Measurements from ENCODE around the gene SF3B2. TPM values are rescaled to one million over a fixed set of nuclear protein-coding genes. Genes with fewer than 3 reads are reported as not detected.

Gene SF3B2
- total and polyA plus RNA-seq, 10 donors = 77.5 to 195 (median 147) TPM

GRCh38 chr11:66004186-66004585 is 48.0 kb upstream of the SF3B2 start:
- Histone ChIP-seq H3K27me3 (replicated peaks in 1 of 7) (no peaks in the 10 kb centered on the region), H3K4me1 (peaks cover 12 to 41% (median 30%) of the 10 kb centered on the region in 6 donors), H3K27ac (no peak overlapping the region), H3K36me3 (peaks cover 0 to 46% (median 32%) of the 10 kb centered on the region in 6 donors), H3K4me3 (no peak overlapping the region), H3K9me3 (no peaks in the 10 kb centered on the region)
- no peak for DNase-seq
- WGBS, 5 donors = 80 to 91% (median 86%) methylated on average over 3 to 4 of the region's 4 CpGs
- TF ChIP-seq POLR2AphosphoS5 (IDR thresholded peaks at IDR 0.05) (no peak), POLR2A (IDR thresholded peaks at IDR 0.05) (no peak), CTCF (IDR thresholded peaks at IDR 0.05 in 8 of 11, conservative IDR thresholded peaks at IDR 0.05 in 3 of 11) (no peak)
- intact Hi-C loops (cut with DNase I; ENCODE audit: low total_unique reads) = no loop called here

- intact Hi-C loops (cut with DNase I; ENCODE audit: low total_unique reads) = no loop called here
- peaks cover 0 to 9% (median under 1%) of the 10 kb centered on the region in 7 donors for H3K27me3 ChIP-seq (replicated peaks in 1 of 7)
These were observed 45.9 kb upstream of the SF3B2 start for GRCh38 chr11:66006134-66006890.

GRCh38 chr11:66006891-66007176 is 45.3 kb upstream of the SF3B2 start:
- Histone ChIP-seq H3K9me3 (no peaks in the 10 kb centered on the region), H3K36me3 (peaks cover 0 to 32% (median 21%) of the 10 kb centered on the region in 6 donors), H3K4me3 (no peak overlapping the region), H3K27me3 (replicated peaks in 1 of 7) (peaks cover 3 to 14% (median 6%) of the 10 kb centered on the region in 7 donors), H3K27ac (peak overlapping the region in 1 of 8 donors; percentile 1), H3K4me1 (peaks cover 10 to 20% (median 15%) of the 10 kb centered on the region in 6 donors)
- intact Hi-C loops (cut with DNase I; ENCODE audit: low total_unique reads) = no loop called here
- WGBS, 5 donors = 86 to 93% (median 90%) methylated on average over 4 of the region's 4 CpGs; no CpG with 5 or more reads in 1 of the 5 donors
- TF ChIP-seq POLR2A (IDR thresholded peaks at IDR 0.05) (no peak), POLR2AphosphoS5 (IDR thresholded peaks at IDR 0.05) (no peak), CTCF (IDR thresholded peaks at IDR 0.05 in 8 of 11, conservative IDR thresholded peaks at IDR 0.05 in 3 of 11) (no peak)
- no peak for DNase-seq

More at GRCh38 chr11:66006134-66006890, 45.9 kb upstream of the SF3B2 start:
- no peak for DNase-seq
- TF ChIP-seq POLR2AphosphoS5 (IDR thresholded peaks at IDR 0.05) (peak in 1 of 3 donors; percentile 51), POLR2A (IDR thresholded peaks at IDR 0.05) (no peak)
- Histone ChIP-seq H3K36me3 (peaks cover 0 to 32% (median 21%) of the 10 kb centered on the region in 6 donors), H3K4me3 (no peak overlapping the region), H3K4me1 (peaks cover 8 to 20% (median 12%) of the 10 kb centered on the region in 6 donors), H3K27ac (no peak overlapping the region), H3K9me3 (no peaks in the 10 kb centered on the region)
- 87 to 93% (median 92%) methylated on average over 13 of the region's 13 CpGs for WGBS, 5 donors

GRCh38 chr11:66007201-66007634 is 44.9 kb upstream of the SF3B2 start:
- Histone ChIP-seq H3K36me3 (peaks cover 0 to 32% (median 21%) of the 10 kb centered on the region in 6 donors), H3K4me3 (no peak overlapping the region), H3K9me3 (no peaks in the 10 kb centered on the region), H3K27me3 (replicated peaks in 1 of 7) (peaks cover 3 to 18% (median 10%) of the 10 kb centered on the region in 7 donors), H3K27ac (peak overlapping the region in 1 of 8 donors; percentile 1), H3K4me1 (peaks cover 12 to 24% (median 18%) of the 10 kb centered on the region in 6 donors)
- WGBS, 5 donors = 63 to 79% (median 65%) methylated on average over 4 to 5 of the region's 5 CpGs
- TF ChIP-seq CTCF (IDR thresholded peaks at IDR 0.05 in 8 of 11, conservative IDR thresholded peaks at IDR 0.05 in 3 of 11) (no peak), POLR2AphosphoS5 (IDR thresholded peaks at IDR 0.05) (no peak), POLR2A (IDR thresholded peaks at IDR 0.05) (no peak)
- DNase-seq = no peak
- intact Hi-C loops (cut with DNase I; ENCODE audit: low total_unique reads) = no loop called here

All from spleen (tissue), 11 donors.